ENCODE results near the gene TMEM119.

TMEM119 gene

GRCh38 chr12:108542320-108542719 is 55.6 kb downstream of the TMEM119 start:
- no peak for DNase-seq (ENCODE audit: low read depth in 2 of 3, low spot score in 2 of 3)

Data from activated CD8-positive, alpha-beta memory T cell treated with anti-CD3 and anti-CD28 coated beads for 48 hours (primary cell).